ENCODE data around the gene PDCD5.

DNA sequence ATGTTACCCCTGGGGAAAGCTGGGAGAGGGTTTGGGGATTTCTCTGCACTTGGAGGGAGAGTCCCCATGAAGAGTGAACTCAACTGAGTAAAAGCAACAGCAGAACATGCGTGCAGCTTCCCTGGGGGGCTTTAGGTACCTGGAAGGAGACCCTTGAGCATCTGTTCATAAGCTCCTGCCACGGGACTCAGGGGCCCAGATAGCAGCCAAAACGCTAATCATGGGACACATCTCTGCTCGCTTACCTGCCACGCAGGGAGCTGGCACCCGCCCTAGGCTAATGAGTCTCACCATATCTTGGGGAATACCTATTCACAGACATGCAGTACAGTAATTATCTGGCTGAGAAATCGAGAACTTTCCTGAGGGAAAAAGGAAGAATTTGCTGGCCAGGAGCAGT lies 33.9 kb downstream of the PDCD5 start:
- TF ChIP-seq, protein P1, sequence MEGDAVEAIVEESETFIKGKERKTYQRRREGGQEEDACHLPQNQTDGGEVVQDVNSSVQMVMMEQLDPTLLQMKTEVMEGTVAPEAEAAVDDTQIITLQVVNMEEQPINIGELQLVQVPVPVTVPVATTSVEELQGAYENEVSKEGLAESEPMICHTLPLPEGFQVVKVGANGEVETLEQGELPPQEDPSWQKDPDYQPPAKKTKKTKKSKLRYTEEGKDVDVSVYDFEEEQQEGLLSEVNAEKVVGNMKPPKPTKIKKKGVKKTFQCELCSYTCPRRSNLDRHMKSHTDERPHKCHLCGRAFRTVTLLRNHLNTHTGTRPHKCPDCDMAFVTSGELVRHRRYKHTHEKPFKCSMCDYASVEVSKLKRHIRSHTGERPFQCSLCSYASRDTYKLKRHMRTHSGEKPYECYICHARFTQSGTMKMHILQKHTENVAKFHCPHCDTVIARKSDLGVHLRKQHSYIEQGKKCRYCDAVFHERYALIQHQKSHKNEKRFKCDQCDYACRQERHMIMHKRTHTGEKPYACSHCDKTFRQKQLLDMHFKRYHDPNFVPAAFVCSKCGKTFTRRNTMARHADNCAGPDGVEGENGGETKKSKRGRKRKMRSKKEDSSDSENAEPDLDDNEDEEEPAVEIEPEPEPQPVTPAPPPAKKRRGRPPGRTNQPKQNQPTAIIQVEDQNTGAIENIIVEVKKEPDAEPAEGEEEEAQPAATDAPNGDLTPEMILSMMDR (IDR thresholded peaks at IDR 0.05), result no peak
- TF ChIP-seq EP300 (IDR thresholded peaks at IDR 0.05), result no peak

Data from tibial nerve (tissue), 4 donors.